ENCODE measurements around the gene TTI1. TPM values are rescaled to one million over a fixed set of nuclear protein-coding genes. Genes with fewer than 3 reads are reported as not detected.
A peak's percentile ranks its signal among the peaks of the same experiment; 100 is the strongest.

TTI1 gene
- total RNA-seq, 1 experiment from 2014 or later = 54.0 TPM

- CTCF ChIA-PET = interaction anchor here (1.5 to 2.5 kb wide), 2 partner anchors 14 to 162 kb away, joined by 3 to 65 read pairs; no protein-coding TSS in a partner anchor
- peaks cover 18% of the 10 kb centered on the region for H3K36me3 Mint-ChIP-seq (ENCODE audit: insufficient read depth, unreplicated experiment)
- no peaks in the 10 kb centered on the region for H3K9me3 Mint-ChIP-seq (ENCODE audit: low read depth, unreplicated experiment)
- no peak overlapping the region for H3K4me3 Mint-ChIP-seq (ENCODE audit: low read depth, unreplicated experiment)
- H3K4me1 Mint-ChIP-seq (ENCODE audit: low read depth, unreplicated experiment) = no peaks in the 10 kb centered on the region
- no peak overlapping the region for H3K27ac Mint-ChIP-seq (ENCODE audit: unreplicated experiment)
- no TSS peak for BruUV-seq (replicated peaks)
- H3K27me3 Mint-ChIP-seq (ENCODE audit: unreplicated experiment) = no peaks in the 10 kb centered on the region
- TF ChIP-seq CTCF (IDR thresholded peaks at IDR 0.05; ENCODE audit: unreplicated experiment) = no peak
- intact Hi-C loops (cut with micrococcal nuclease; ENCODE audit: unreplicated experiment) = no loop called here
- DNase-seq = no peak
These were observed 26.6 kb upstream of the TTI1 start for GRCh38 chr20:38059832-38060231.

- Mint-ChIP-seq H3K27ac (ENCODE audit: unreplicated experiment) (no peak overlapping the region), H3K27me3 (ENCODE audit: unreplicated experiment) (no peaks in the 10 kb centered on the region), H3K36me3 (ENCODE audit: insufficient read depth, unreplicated experiment) (peaks cover 18% of the 10 kb centered on the region), H3K9me3 (ENCODE audit: low read depth, unreplicated experiment) (no peaks in the 10 kb centered on the region), H3K4me3 (ENCODE audit: low read depth, unreplicated experiment) (no peak overlapping the region), H3K4me1 (ENCODE audit: low read depth, unreplicated experiment) (no peaks in the 10 kb centered on the region)
- intact Hi-C loops (cut with micrococcal nuclease; ENCODE audit: unreplicated experiment) = loop anchor here (1.0 kb wide), 3 partner anchors 16 to 164 kb away; partner anchors contain the start of gene TGM2
- no TSS peak for BruUV-seq (replicated peaks)
- peak; percentile 91 for DNase-seq
- peak; percentile 97 for TF ChIP-seq CTCF (IDR thresholded peaks at IDR 0.05; ENCODE audit: unreplicated experiment)
- CTCF ChIA-PET = interaction anchor here (0.5 to 2.5 kb wide), 35 partner anchors 9 to 1950 kb away, joined by 3 to 65 read pairs (median 5); partner anchors contain the start of genes RPRD1B and TTI1
These were observed 24.2 kb upstream of the TTI1 start for GRCh38 chr20:38057351-38057972.

GRCh38 chr20:38055848-38056247, 22.6 kb upstream of the TTI1 start:
- H3K4me1 Mint-ChIP-seq (ENCODE audit: low read depth, unreplicated experiment) = no peaks in the 10 kb centered on the region
- peaks cover 18% of the 10 kb centered on the region for H3K36me3 Mint-ChIP-seq (ENCODE audit: insufficient read depth, unreplicated experiment)
- H3K4me3 Mint-ChIP-seq (ENCODE audit: low read depth, unreplicated experiment) = no peak overlapping the region
- no TSS peak for BruUV-seq (replicated peaks)
- CTCF ChIA-PET = interaction anchor here (1.2 kb wide), 1 partner anchor 18 kb away, joined by 5 read pairs; no protein-coding TSS in a partner anchor
- no peaks in the 10 kb centered on the region for H3K27me3 Mint-ChIP-seq (ENCODE audit: unreplicated experiment)
- intact Hi-C loops (cut with micrococcal nuclease; ENCODE audit: unreplicated experiment) = no loop called here
- no peak for TF ChIP-seq CTCF (IDR thresholded peaks at IDR 0.05; ENCODE audit: unreplicated experiment)
- no peak for DNase-seq
- H3K9me3 Mint-ChIP-seq (ENCODE audit: low read depth, unreplicated experiment) = no peaks in the 10 kb centered on the region
- H3K27ac Mint-ChIP-seq (ENCODE audit: unreplicated experiment) = no peak overlapping the region

- Mint-ChIP-seq H3K4me3 (ENCODE audit: low read depth, unreplicated experiment) (no peak overlapping the region), H3K27ac (ENCODE audit: unreplicated experiment) (no peak overlapping the region), H3K36me3 (ENCODE audit: insufficient read depth, unreplicated experiment) (peaks cover 21% of the 10 kb centered on the region), H3K9me3 (ENCODE audit: low read depth, unreplicated experiment) (no peaks in the 10 kb centered on the region), H3K27me3 (ENCODE audit: unreplicated experiment) (no peaks in the 10 kb centered on the region), H3K4me1 (ENCODE audit: low read depth, unreplicated experiment) (peaks cover 5% of the 10 kb centered on the region)
- no peak for TF ChIP-seq CTCF (IDR thresholded peaks at IDR 0.05; ENCODE audit: unreplicated experiment)
- DNase-seq = no peak
- no TSS peak for BruUV-seq (replicated peaks)
- intact Hi-C loops (cut with micrococcal nuclease; ENCODE audit: unreplicated experiment) = no loop called here
- CTCF ChIA-PET = interaction anchor here (1.2 kb wide), 1 partner anchor 18 kb away, joined by 5 read pairs; no protein-coding TSS in a partner anchor
These were observed 22.0 kb upstream of the TTI1 start for GRCh38 chr20:38055294-38055693.
